ENCODE measurements around the gene CIBAR2.

CIBAR2 gene

GRCh38 chr16:85086347-85087291, 25.7 kb downstream of the CIBAR2 start:
- no peak overlapping the region for H3K4me3 ChIP-seq (ENCODE audit: low read depth, low read length)
- POLR2A ChIA-PET, result no interaction called here
- peaks cover 2% of the 10 kb centered on the region; the same call in 1 of the 2 replicates for H3K4me1 ChIP-seq (ENCODE audit: control insufficient read depth, insufficient read depth, low read length)
- no peak overlapping the region for H3K27ac ChIP-seq (ENCODE audit: extremely low read depth, low read depth, low read length)
- H3K9me3 ChIP-seq (ENCODE audit: control insufficient read depth, insufficient read depth, low read depth, low read length), result no peaks in the 10 kb centered on the region
- peaks cover 0 to 7% of the 10 kb centered on the region in 2 experiments; a peak in 1 of 3 replicates for H3K36me3 ChIP-seq (ENCODE audit: control insufficient read depth in 2 of 2, insufficient read depth in 1 of 2, low read length in 2 of 2)
- CTCF ChIA-PET, result interaction anchor here (0.5 to 3.3 kb wide), 26 partner anchors 9 to 857 kb away, joined by 3 to 23 read pairs (median 3); no protein-coding TSS in a partner anchor
- TF ChIP-seq RBAK (tag by site-specific recombination; IDR thresholded peaks at IDR 0.05) (no peak), ZNF311 (tag by site-specific recombination; IDR thresholded peaks at IDR 0.05; ENCODE audit: borderline replicate concordance) (no peak), KLF10 (tag by site-specific recombination; IDR thresholded peaks at IDR 0.05) (no peak), ZNF692 (tag by site-specific recombination; IDR thresholded peaks at IDR 0.05) (peak; percentile 89), HIC1 (tag by site-specific recombination; IDR thresholded peaks at IDR 0.05) (no peak), ZIC2 (tag by site-specific recombination; IDR thresholded peaks at IDR 0.05) (peak; percentile 42), ZNF777 (tag by site-specific recombination; IDR thresholded peaks at IDR 0.05; ENCODE audit: borderline replicate concordance) (no peak), ZNF792 (tag by site-specific recombination; IDR thresholded peaks at IDR 0.05) (no peak), ZNF791 (tag by site-specific recombination; IDR thresholded peaks at IDR 0.05) (no peak), ZBTB26 (tag by site-specific recombination; optimal IDR thresholded peaks at IDR 0.05) (no peak), ZNF280D (tag by site-specific recombination; IDR thresholded peaks at IDR 0.05) (no peak), ZNF26 (tag by site-specific recombination; IDR thresholded peaks at IDR 0.05) (no peak), ZNF18 (tag by site-specific recombination; IDR thresholded peaks at IDR 0.05) (peak; percentile 61; the same call in 1 of the 2 replicates), ZNF837 (tag by site-specific recombination; IDR thresholded peaks at IDR 0.05) (no peak), ZNF530 (tag by site-specific recombination; IDR thresholded peaks at IDR 0.05; ENCODE audit: low read depth) (no peak), ZNF404 (tag by site-specific recombination; IDR thresholded peaks at IDR 0.05) (no peak), ZXDB (tag by site-specific recombination; IDR thresholded peaks at IDR 0.05) (no peak), ZNF660 (tag by site-specific recombination; IDR thresholded peaks at IDR 0.05) (peak; percentile 60; the same call in 1 of the 2 replicates), ZNF335 (tag by site-specific recombination; conservative IDR thresholded peaks at IDR 0.05) (no peak), ZNF701 (tag by site-specific recombination; IDR thresholded peaks at IDR 0.05) (no peak), ZNF600 (tag by site-specific recombination; IDR thresholded peaks at IDR 0.05) (peak; percentile 69), ZNF114 (tag by site-specific recombination; IDR thresholded peaks at IDR 0.05) (no peak), ZNF585B (tag by site-specific recombination; IDR thresholded peaks at IDR 0.05) (no peak), PBX3 (CRISPR knock-in tag; IDR thresholded peaks at IDR 0.05) (no peak), ZNF768 (tag by site-specific recombination; IDR thresholded peaks at IDR 0.05) (no peak)
